Testis (tissue), 2 donors: ENCODE results near the gene WDFY2.

Source experiments
- POLR2A ChIP-seq: fragments of 450-650 bp; IDR thresholded peaks from one replicate; pipeline ENCODE4 v1.6.1; 2017; ENCODE audit warnings: antibody characterized with exemption, mild to moderate bottlenecking, moderate library complexity
- TF ChIP-seq, protein P1 (sequence below), 3 experiments: fragments of 450-650 bp in 2 of 3; fragments of 200-600 bp in 1 of 3; sonication (generic) in 1 of 3; IDR thresholded peaks; one replicate each; pipeline ENCODE4 v1.5.1; 2016 to 2019; ENCODE audit warnings: antibody characterized with exemption in 3 of 3, mild to moderate bottlenecking in 2 of 3, moderate library complexity in 1 of 3

DNA sequence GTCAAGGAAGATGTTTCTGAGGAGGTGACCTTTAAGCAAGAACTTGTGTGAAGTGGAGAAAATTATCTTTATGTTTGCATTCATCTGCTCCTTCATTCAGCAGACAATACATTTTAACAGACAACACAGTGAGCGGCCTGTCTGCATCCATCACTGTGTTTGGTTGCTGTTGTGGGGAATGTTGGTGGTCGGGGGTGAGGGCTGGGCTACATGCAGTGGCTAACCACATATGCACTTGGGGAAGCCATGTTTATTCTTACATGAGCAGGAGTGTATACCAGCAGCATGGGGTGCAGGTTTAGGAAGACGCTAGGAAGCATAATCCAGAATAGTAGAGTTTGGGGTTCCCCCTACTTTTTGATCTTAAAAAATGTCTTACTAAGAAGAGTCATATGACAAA is 153.3 kb downstream of the WDFY2 start:
- TF ChIP-seq, protein P1, sequence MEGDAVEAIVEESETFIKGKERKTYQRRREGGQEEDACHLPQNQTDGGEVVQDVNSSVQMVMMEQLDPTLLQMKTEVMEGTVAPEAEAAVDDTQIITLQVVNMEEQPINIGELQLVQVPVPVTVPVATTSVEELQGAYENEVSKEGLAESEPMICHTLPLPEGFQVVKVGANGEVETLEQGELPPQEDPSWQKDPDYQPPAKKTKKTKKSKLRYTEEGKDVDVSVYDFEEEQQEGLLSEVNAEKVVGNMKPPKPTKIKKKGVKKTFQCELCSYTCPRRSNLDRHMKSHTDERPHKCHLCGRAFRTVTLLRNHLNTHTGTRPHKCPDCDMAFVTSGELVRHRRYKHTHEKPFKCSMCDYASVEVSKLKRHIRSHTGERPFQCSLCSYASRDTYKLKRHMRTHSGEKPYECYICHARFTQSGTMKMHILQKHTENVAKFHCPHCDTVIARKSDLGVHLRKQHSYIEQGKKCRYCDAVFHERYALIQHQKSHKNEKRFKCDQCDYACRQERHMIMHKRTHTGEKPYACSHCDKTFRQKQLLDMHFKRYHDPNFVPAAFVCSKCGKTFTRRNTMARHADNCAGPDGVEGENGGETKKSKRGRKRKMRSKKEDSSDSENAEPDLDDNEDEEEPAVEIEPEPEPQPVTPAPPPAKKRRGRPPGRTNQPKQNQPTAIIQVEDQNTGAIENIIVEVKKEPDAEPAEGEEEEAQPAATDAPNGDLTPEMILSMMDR (IDR thresholded peaks at IDR 0.05): no peak
- TF ChIP-seq POLR2A: no peak
